IMR-90 (cell line): Measurements from ENCODE around the gene IGF1.

Source experiments
- CEBPB ChIP-seq: IDR thresholded peaks from 2 replicates; pipeline ENCODE4 v1.6.1; 2012; ENCODE audit warnings: low read depth, low read length, improper control_type of control experiment
- CHD1 ChIP-seq: IDR thresholded peaks from 2 replicates; pipeline ENCODE4 v1.6.1; 2012; ENCODE audit warnings: low read depth, low read length, improper control_type of control experiment
- FOS ChIP-seq: fragments of 150-350 bp; IDR thresholded peaks from 2 replicates; pipeline ENCODE4 v1.6.1; 2016; ENCODE audit warnings: low read depth, low read length
- MAZ ChIP-seq: IDR thresholded peaks from 2 replicates; pipeline ENCODE4 v1.6.1; 2012; ENCODE audit warnings: low read depth, mild to moderate bottlenecking, low read length, improper control_type of control experiment, moderate library complexity, borderline replicate concordance
- MXI1 ChIP-seq: IDR thresholded peaks from 2 replicates; pipeline ENCODE4 v1.6.1; 2012; ENCODE audit warnings: low read depth, mild to moderate bottlenecking, low read length, moderate library complexity, borderline replicate concordance
- NFE2L2 ChIP-seq: fragments of 150-350 bp; IDR thresholded peaks from 2 replicates; pipeline ENCODE4 v1.6.1; 2016; ENCODE audit warnings: low read depth, mild to moderate bottlenecking, low read length
- POLR2A ChIP-seq: IDR thresholded peaks from 2 replicates; pipeline ENCODE4 v1.6.1; 2012; ENCODE audit warnings: mild to moderate bottlenecking, low read depth, low read length
- RAD21 ChIP-seq: IDR thresholded peaks from 2 replicates; pipeline ENCODE4 v1.6.1; 2012; ENCODE audit warnings: low read length, improper control_type of control experiment
- SMC3 ChIP-seq: fragments of 150-350 bp; IDR thresholded peaks from 2 replicates; pipeline ENCODE4 v1.6.1; 2016; ENCODE audit warnings: low read depth, mild to moderate bottlenecking, antibody characterized with exemption, low read length, moderate library complexity
- TF ChIP-seq, protein P1 (sequence below): conservative IDR thresholded peaks from 2 replicates; pipeline ENCODE4 v1.5.1; 2012; ENCODE audit warnings: mild to moderate bottlenecking, low read depth, low read length, improper control_type of control experiment
- TF ChIP-seq, protein P2 (sequence below): fragments of 150-350 bp; IDR thresholded peaks from 2 replicates; pipeline ENCODE4 v1.6.1; 2017; ENCODE audit warnings: mild to moderate bottlenecking, antibody characterized with exemption, low read length, low read depth

DNA sequence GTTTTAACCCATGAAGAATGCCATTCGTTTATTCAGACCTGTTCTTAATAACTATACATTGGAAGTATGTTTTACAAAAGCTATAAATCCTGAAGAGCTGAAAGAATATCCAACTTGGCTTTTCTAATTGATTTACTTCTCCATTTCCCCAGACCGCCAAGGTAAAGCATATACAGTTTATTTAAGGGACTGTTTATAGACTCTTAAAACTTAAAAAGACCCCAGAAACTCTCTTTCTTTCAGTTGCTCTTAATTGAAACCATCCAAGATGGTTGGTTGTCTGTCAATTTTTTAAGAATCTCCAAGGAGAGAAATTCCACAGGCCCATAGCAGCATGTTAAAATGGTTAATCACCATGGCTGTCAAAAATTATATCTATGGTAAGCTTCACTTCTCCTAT lies 8.8 kb downstream of the IGF1 start:
- TF ChIP-seq, protein P1, sequence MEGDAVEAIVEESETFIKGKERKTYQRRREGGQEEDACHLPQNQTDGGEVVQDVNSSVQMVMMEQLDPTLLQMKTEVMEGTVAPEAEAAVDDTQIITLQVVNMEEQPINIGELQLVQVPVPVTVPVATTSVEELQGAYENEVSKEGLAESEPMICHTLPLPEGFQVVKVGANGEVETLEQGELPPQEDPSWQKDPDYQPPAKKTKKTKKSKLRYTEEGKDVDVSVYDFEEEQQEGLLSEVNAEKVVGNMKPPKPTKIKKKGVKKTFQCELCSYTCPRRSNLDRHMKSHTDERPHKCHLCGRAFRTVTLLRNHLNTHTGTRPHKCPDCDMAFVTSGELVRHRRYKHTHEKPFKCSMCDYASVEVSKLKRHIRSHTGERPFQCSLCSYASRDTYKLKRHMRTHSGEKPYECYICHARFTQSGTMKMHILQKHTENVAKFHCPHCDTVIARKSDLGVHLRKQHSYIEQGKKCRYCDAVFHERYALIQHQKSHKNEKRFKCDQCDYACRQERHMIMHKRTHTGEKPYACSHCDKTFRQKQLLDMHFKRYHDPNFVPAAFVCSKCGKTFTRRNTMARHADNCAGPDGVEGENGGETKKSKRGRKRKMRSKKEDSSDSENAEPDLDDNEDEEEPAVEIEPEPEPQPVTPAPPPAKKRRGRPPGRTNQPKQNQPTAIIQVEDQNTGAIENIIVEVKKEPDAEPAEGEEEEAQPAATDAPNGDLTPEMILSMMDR: no peak
- no peak for TF ChIP-seq CHD1
- no peak for TF ChIP-seq NFE2L2
- no peak for TF ChIP-seq POLR2A
- TF ChIP-seq MAZ: no peak
- TF ChIP-seq RAD21: no peak
- no peak for TF ChIP-seq FOS
- no peak for TF ChIP-seq MXI1
- TF ChIP-seq CEBPB: no peak
- TF ChIP-seq, protein P2, sequence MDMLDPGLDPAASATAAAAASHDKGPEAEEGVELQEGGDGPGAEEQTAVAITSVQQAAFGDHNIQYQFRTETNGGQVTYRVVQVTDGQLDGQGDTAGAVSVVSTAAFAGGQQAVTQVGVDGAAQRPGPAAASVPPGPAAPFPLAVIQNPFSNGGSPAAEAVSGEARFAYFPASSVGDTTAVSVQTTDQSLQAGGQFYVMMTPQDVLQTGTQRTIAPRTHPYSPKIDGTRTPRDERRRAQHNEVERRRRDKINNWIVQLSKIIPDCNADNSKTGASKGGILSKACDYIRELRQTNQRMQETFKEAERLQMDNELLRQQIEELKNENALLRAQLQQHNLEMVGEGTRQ: no peak
- TF ChIP-seq SMC3: no peak
